ENCODE measurements around the gene LBX1.

The LBX1 gene

GRCh38 chr10:101224910-101225823 lies 4.1 kb downstream of the LBX1 start:
- H3K4me3 ChIP-seq (ENCODE audit: low read length) = no peak overlapping the region
- DNase-seq (ENCODE audit: low read depth) = no peak
- TF ChIP-seq, protein P1, sequence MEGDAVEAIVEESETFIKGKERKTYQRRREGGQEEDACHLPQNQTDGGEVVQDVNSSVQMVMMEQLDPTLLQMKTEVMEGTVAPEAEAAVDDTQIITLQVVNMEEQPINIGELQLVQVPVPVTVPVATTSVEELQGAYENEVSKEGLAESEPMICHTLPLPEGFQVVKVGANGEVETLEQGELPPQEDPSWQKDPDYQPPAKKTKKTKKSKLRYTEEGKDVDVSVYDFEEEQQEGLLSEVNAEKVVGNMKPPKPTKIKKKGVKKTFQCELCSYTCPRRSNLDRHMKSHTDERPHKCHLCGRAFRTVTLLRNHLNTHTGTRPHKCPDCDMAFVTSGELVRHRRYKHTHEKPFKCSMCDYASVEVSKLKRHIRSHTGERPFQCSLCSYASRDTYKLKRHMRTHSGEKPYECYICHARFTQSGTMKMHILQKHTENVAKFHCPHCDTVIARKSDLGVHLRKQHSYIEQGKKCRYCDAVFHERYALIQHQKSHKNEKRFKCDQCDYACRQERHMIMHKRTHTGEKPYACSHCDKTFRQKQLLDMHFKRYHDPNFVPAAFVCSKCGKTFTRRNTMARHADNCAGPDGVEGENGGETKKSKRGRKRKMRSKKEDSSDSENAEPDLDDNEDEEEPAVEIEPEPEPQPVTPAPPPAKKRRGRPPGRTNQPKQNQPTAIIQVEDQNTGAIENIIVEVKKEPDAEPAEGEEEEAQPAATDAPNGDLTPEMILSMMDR (conservative IDR thresholded peaks at IDR 0.05; ENCODE audit: low read depth, low read length) = no peak

DNA sequence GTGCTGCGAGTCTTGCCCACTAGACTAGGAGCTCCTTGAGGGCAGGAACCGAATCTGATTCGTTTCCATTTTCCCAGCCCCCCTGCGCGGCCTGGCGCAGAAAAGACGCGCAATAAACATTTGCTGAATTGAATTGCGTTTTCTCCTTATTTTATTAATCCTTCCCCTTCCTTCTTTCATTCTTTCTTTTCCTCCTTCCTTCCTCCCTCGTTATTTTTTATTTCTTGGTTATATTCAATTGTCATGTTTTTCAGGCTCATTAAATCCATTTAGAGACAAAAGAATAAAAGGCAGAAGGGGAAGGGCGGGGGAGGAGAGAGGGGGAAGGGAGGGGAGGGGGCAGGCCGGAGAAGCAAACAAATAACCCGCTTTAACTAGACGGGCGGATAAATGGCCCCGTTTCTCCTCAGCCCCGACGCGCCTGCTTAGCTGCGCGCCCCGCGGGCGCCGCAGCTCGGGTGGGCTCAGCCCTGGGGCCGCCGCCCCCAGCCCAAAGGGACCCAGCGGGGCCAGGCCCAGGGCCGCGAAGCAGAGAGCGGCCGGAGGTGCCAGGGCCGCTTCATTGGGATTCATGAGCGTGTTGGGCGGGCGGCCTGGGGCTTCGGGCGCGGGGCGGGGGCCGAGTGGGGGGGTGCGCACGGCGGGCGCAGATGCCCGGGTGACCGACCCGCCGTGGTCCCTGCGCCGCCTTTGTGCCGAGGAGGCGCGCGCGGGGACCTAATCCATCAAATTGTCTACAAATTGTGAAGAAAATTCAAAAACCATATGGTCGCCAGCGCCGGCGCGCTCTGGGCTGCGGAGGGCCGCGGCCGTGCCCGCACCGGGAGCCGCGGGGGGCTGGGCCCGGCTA lies 5.0 kb downstream of the LBX1 start:
- TF ChIP-seq, protein P1 (conservative IDR thresholded peaks at IDR 0.05; ENCODE audit: low read depth, low read length) = no peak
- no peak overlapping the region for H3K4me3 ChIP-seq (ENCODE audit: low read length)
- no peak for DNase-seq (ENCODE audit: low read depth)

DNA sequence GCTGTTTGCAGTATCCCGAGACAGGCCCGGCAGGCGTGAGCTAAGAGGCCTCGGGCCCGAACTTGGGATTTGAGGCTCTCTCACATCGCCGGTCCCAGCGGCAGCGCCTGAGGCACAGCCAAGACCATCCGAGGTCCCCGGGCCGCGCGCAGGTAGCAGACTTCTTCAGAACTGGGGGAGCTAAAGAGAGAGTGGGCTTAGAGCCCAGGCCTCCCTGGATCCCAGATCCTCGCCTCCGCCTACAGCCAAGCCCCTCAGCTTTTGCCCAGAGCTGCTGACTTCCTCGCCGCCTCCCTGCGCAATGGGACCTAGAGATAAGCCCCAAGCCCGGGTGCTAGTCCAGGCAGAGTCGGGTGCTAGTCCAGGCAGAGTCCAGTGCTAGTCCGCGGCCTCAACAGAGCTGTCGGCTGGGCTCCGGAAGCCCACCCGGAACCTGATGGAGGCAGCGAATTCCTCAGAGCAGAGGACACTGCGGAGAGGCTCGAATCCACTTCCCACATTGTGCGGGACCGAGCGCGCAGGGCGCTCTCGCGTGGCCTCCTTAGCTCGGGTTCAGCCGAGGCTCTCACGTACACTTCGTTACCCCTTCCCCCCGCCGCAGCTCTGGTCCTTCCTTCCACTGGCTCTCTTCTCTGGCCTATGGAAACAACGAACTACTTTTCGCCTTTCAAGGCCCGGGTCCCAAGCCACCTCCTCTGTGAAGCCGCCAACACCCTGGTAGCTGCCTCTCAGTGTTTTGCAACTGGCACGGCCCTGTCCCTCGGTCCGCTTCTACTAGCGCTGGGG lies 5.8 kb downstream of the LBX1 start:
- TF ChIP-seq, protein P1 (conservative IDR thresholded peaks at IDR 0.05; ENCODE audit: low read depth, low read length) = no peak
- no peak overlapping the region for H3K4me3 ChIP-seq (ENCODE audit: low read length)
- no peak for DNase-seq (ENCODE audit: low read depth)

GRCh38 chr10:101222683-101223273 lies 6.5 kb downstream of the LBX1 start:
- no peak overlapping the region for H3K4me3 ChIP-seq (ENCODE audit: low read length)
- TF ChIP-seq, protein P1 (conservative IDR thresholded peaks at IDR 0.05; ENCODE audit: low read depth, low read length) = no peak
- no peak for DNase-seq (ENCODE audit: low read depth)

- TF ChIP-seq, protein P1 (conservative IDR thresholded peaks at IDR 0.05; ENCODE audit: low read depth, low read length) = no peak
- H3K4me3 ChIP-seq (ENCODE audit: low read length) = no peak overlapping the region
- DNase-seq (ENCODE audit: low read depth) = no peak
Measured at GRCh38 chr10:101221963-101222531, 7.2 kb downstream of the LBX1 start.

DNA sequence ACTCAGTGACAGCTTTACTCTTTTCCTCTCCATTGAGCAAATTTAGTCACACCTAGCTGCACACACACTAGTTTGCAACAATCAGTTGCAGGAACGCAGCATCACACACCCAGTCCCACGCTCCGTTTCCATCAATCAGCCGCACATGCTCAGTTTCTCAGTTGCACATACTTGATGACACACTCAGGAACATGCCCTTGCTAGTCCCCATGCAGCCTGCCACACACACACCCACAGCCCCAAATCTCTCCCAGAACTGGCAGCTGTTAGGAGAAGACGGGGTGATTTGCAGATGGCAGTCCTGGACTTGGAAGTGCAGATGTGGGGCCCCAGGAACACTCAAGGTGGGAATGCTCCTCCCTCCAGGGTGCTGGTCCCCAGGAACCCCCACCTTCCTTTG lies 7.7 kb downstream of the LBX1 start:
- no peak overlapping the region for H3K4me3 ChIP-seq (ENCODE audit: low read length)
- TF ChIP-seq, protein P1 (conservative IDR thresholded peaks at IDR 0.05; ENCODE audit: low read depth, low read length) = no peak
- DNase-seq (ENCODE audit: low read depth) = no peak
